ENCODE results near the gene SGMS1.
"Not testable (repeated sequence)": the region's sequence is repeated elsewhere in the genome, so short reads cannot be mapped to it uniquely, and the experiment has no call there.

SGMS1 gene

GRCh38 chr10:50360077-50360850 lies 263.5 kb downstream of the SGMS1 start:
- DNase-seq, result no peak

GRCh38 chr10:50358925-50359687 lies 264.6 kb downstream of the SGMS1 start:
- DNase-seq, result no peak

- DNase-seq, result no peak
Observed at GRCh38 chr10:50358411-50358810, 265.3 kb downstream of the SGMS1 start.

GRCh38 chr10:50356481-50356832 lies 267.3 kb downstream of the SGMS1 start:
- DNase-seq, result not testable (repeated sequence)

- not testable (repeated sequence) for DNase-seq
Observed at GRCh38 chr10:50355693-50356480, 267.9 kb downstream of the SGMS1 start.

- no peak for DNase-seq
Observed at GRCh38 chr10:50351483-50352146, 272.1 kb downstream of the SGMS1 start.

GRCh38 chr10:50350366-50350765 lies 273.4 kb downstream of the SGMS1 start:
- no peak for DNase-seq

- DNase-seq, result no peak
Observed at GRCh38 chr10:50349554-50349953, 274.2 kb downstream of the SGMS1 start.

GRCh38 chr10:50347394-50347802 lies 276.4 kb downstream of the SGMS1 start:
- DNase-seq, result no peak

GRCh38 chr10:50346942-50347341 lies 276.8 kb downstream of the SGMS1 start:
- no peak for DNase-seq

GRCh38 chr10:50345545-50345944 lies 278.2 kb downstream of the SGMS1 start:
- no peak for DNase-seq

- DNase-seq, result no peak
Observed at GRCh38 chr10:50343702-50344331, 279.9 kb downstream of the SGMS1 start.

- DNase-seq, result no peak
Observed at GRCh38 chr10:50341987-50342386, 281.8 kb downstream of the SGMS1 start.

GRCh38 chr10:50336140-50336539 lies 287.6 kb downstream of the SGMS1 start:
- DNase-seq, result no peak

GRCh38 chr10:50335397-50335796 lies 288.4 kb downstream of the SGMS1 start:
- no peak for DNase-seq

- no peak for DNase-seq
Observed at GRCh38 chr10:50334273-50334672, 289.5 kb downstream of the SGMS1 start.

GRCh38 chr10:50333872-50334271 lies 289.9 kb downstream of the SGMS1 start:
- DNase-seq, result no peak

- DNase-seq, result no peak
Observed at GRCh38 chr10:50332108-50332842, 291.5 kb downstream of the SGMS1 start.

- no peak for DNase-seq
Observed at GRCh38 chr10:50331486-50331885, 292.3 kb downstream of the SGMS1 start.

GRCh38 chr10:50326757-50327701 lies 296.7 kb downstream of the SGMS1 start:
- no peak for DNase-seq

Measured in effector CD8-positive, alpha-beta T cell (primary cell).